GM12865 (cell line): ENCODE data around the gene CABYR.

Experiments
- DNase-seq: peaks from one replicate; pipeline ENCODE4 v3.0.0; 2010; ENCODE audit warnings: low read depth
- H3K4me3 ChIP-seq: 2 replicates; pipeline ENCODE4 v1.5.1; 2011; ENCODE audit warnings: mild to moderate bottlenecking, low read depth, low read length, control low read depth
- CTCF ChIP-seq: IDR thresholded peaks from 2 replicates; pipeline ENCODE4 v1.5.1; 2011; ENCODE audit warnings: low read length, control low read depth, low read depth, inconsistent platforms; ENCODE audit not compliant: insufficient read depth; ENCODE audit errors: missing control alignments

The CABYR gene

GRCh38 chr18:24209558-24209957 is 70.7 kb downstream of the CABYR start:
- no peak for DNase-seq
- H3K4me3 ChIP-seq: no peak overlapping the region
- TF ChIP-seq CTCF: no peak
